Measurements from ENCODE around the gene SRGAP2C. TPM values are rescaled to one million over a fixed set of nuclear protein-coding genes. Genes with fewer than 3 reads are reported as not detected.
A peak's percentile ranks its signal among the peaks of the same experiment; 100 is the strongest.
"Not testable (repeated sequence)": the region's sequence is repeated elsewhere in the genome, so short reads cannot be mapped to it uniquely, and the experiment has no call there.

The SRGAP2C gene
- total and polyA plus RNA-seq, 2 of the 13 experiments (the other 11 are each of a cell fraction or from before 2014, with no cell fraction given): 6.9 to 8.4 TPM

- H2AFZ ChIP-seq (ENCODE audit: low read length); DNase-seq (ENCODE audit: low spot score); FAIRE-seq; intact Hi-C loops (cut with micrococcal nuclease; ENCODE audit: unreplicated experiment); H4K20me1 ChIP-seq (ENCODE audit: insufficient read depth, low read length); in situ Hi-C loops (cut with HindIII; ENCODE audit: extremely low pct_ligation_motif_present, low pct_unique_long_range_greater_than_20kb); H3K4me3 ChIP-seq (replicated peaks in 1 of 3; ENCODE audit: insufficient read depth in 1 of 3, low read depth in 2 of 3, low read length in 3 of 3); H3K27me3 ChIP-seq (ENCODE audit: control insufficient read depth in 1 of 2, insufficient read depth in 2 of 2, low read length in 2 of 2); CTCF ChIA-PET (ENCODE audit: low intra/inter-chr PET ratio, low total read pairs); H3K4me2 ChIP-seq (ENCODE audit: low read depth, low read length); H3K36me3 ChIP-seq (replicated peaks in 1 of 2; ENCODE audit: control insufficient read depth in 1 of 2, insufficient read depth in 2 of 2, low read length in 2 of 2); H3K4me1 ChIP-seq (ENCODE audit: insufficient read depth, low read length); H3K9ac ChIP-seq (ENCODE audit: insufficient read depth, low read depth, low read length); H3K79me2 ChIP-seq (ENCODE audit: insufficient read depth, low read length); H3K9me3 ChIP-seq (ENCODE audit: low read length); POLR2A ChIA-PET; H3K27ac ChIP-seq (ENCODE audit: extremely low read length, insufficient read depth, low read length); BruUV-seq (replicated peaks): not testable (repeated sequence)
- ATAC-seq: peak; percentile 54
- WGBS (ENCODE audit: low lambda C conversion rate): 97% methylated on average over 2 of the region's 7 CpGs
These were observed 176.9 kb downstream of the SRGAP2C start for GRCh38 chr1:121361451-121362233.

GRCh38 chr1:121362234-121362883 is 177.6 kb downstream of the SRGAP2C start:
- H3K27ac ChIP-seq (ENCODE audit: extremely low read length, insufficient read depth, low read length); H3K27me3 ChIP-seq (ENCODE audit: control insufficient read depth in 1 of 2, insufficient read depth in 2 of 2, low read length in 2 of 2); CTCF ChIA-PET (ENCODE audit: low intra/inter-chr PET ratio, low total read pairs); POLR2A ChIA-PET; ATAC-seq; DNase-seq (ENCODE audit: low spot score); H3K79me2 ChIP-seq (ENCODE audit: insufficient read depth, low read length); H2AFZ ChIP-seq (ENCODE audit: low read length); BruUV-seq (replicated peaks); H3K4me1 ChIP-seq (ENCODE audit: insufficient read depth, low read length); FAIRE-seq; in situ Hi-C loops (cut with HindIII; ENCODE audit: extremely low pct_ligation_motif_present, low pct_unique_long_range_greater_than_20kb); H3K9ac ChIP-seq (ENCODE audit: insufficient read depth, low read depth, low read length); H3K36me3 ChIP-seq (replicated peaks in 1 of 2; ENCODE audit: control insufficient read depth in 1 of 2, insufficient read depth in 2 of 2, low read length in 2 of 2); H4K20me1 ChIP-seq (ENCODE audit: insufficient read depth, low read length); intact Hi-C loops (cut with micrococcal nuclease; ENCODE audit: unreplicated experiment); H3K4me2 ChIP-seq (ENCODE audit: low read depth, low read length); H3K4me3 ChIP-seq (replicated peaks in 1 of 3; ENCODE audit: insufficient read depth in 1 of 3, low read depth in 2 of 3, low read length in 3 of 3); H3K9me3 ChIP-seq (ENCODE audit: low read length): not testable (repeated sequence)
- WGBS (ENCODE audit: low lambda C conversion rate): 100% methylated on average over 3 of the region's 4 CpGs

GRCh38 chr1:121365316-121365715 is 180.5 kb downstream of the SRGAP2C start:
- ATAC-seq; in situ Hi-C loops (cut with HindIII; ENCODE audit: extremely low pct_ligation_motif_present, low pct_unique_long_range_greater_than_20kb); H3K9me3 ChIP-seq (ENCODE audit: low read length); H4K20me1 ChIP-seq (ENCODE audit: insufficient read depth, low read length); DNase-seq (ENCODE audit: low spot score); FAIRE-seq; H3K4me3 ChIP-seq (replicated peaks in 1 of 3; ENCODE audit: insufficient read depth in 1 of 3, low read depth in 2 of 3, low read length in 3 of 3); H3K27ac ChIP-seq (ENCODE audit: extremely low read length, insufficient read depth, low read length); CTCF ChIA-PET (ENCODE audit: low intra/inter-chr PET ratio, low total read pairs); BruUV-seq (replicated peaks); POLR2A ChIA-PET; intact Hi-C loops (cut with micrococcal nuclease; ENCODE audit: unreplicated experiment); H3K9ac ChIP-seq (ENCODE audit: insufficient read depth, low read depth, low read length); H3K36me3 ChIP-seq (replicated peaks in 1 of 2; ENCODE audit: control insufficient read depth in 1 of 2, insufficient read depth in 2 of 2, low read length in 2 of 2); H3K79me2 ChIP-seq (ENCODE audit: insufficient read depth, low read length); H2AFZ ChIP-seq (ENCODE audit: low read length); H3K4me2 ChIP-seq (ENCODE audit: low read depth, low read length); H3K27me3 ChIP-seq (ENCODE audit: control insufficient read depth in 1 of 2, insufficient read depth in 2 of 2, low read length in 2 of 2); H3K4me1 ChIP-seq (ENCODE audit: insufficient read depth, low read length): not testable (repeated sequence)
- no CpG with 5 or more reads among the region's 6 CpGs for WGBS (ENCODE audit: low lambda C conversion rate)

GRCh38 chr1:121365723-121366122 is 180.9 kb downstream of the SRGAP2C start:
- FAIRE-seq; H3K79me2 ChIP-seq (ENCODE audit: insufficient read depth, low read length); POLR2A ChIA-PET; CTCF ChIA-PET (ENCODE audit: low intra/inter-chr PET ratio, low total read pairs); DNase-seq (ENCODE audit: low spot score); H3K4me3 ChIP-seq (replicated peaks in 1 of 3; ENCODE audit: insufficient read depth in 1 of 3, low read depth in 2 of 3, low read length in 3 of 3); H3K4me2 ChIP-seq (ENCODE audit: low read depth, low read length); BruUV-seq (replicated peaks); H3K36me3 ChIP-seq (replicated peaks in 1 of 2; ENCODE audit: control insufficient read depth in 1 of 2, insufficient read depth in 2 of 2, low read length in 2 of 2); H3K9me3 ChIP-seq (ENCODE audit: low read length); ATAC-seq; H3K4me1 ChIP-seq (ENCODE audit: insufficient read depth, low read length); intact Hi-C loops (cut with micrococcal nuclease; ENCODE audit: unreplicated experiment); H3K27me3 ChIP-seq (ENCODE audit: control insufficient read depth in 1 of 2, insufficient read depth in 2 of 2, low read length in 2 of 2); H3K27ac ChIP-seq (ENCODE audit: extremely low read length, insufficient read depth, low read length); H2AFZ ChIP-seq (ENCODE audit: low read length); in situ Hi-C loops (cut with HindIII; ENCODE audit: extremely low pct_ligation_motif_present, low pct_unique_long_range_greater_than_20kb); H3K9ac ChIP-seq (ENCODE audit: insufficient read depth, low read depth, low read length); H4K20me1 ChIP-seq (ENCODE audit: insufficient read depth, low read length): not testable (repeated sequence)
- WGBS (ENCODE audit: low lambda C conversion rate): 94% methylated on average over 5 of the region's 6 CpGs
